Gastrocnemius medialis (tissue), 4 donors: Measurements from ENCODE around the gene ERC1. TPM values are rescaled to one million over a fixed set of nuclear protein-coding genes. Genes with fewer than 3 reads are reported as not detected.

Experiments
- ATAC-seq, 2 donors: fragments of 150-250 bp; one replicate each; pipeline ENCODE4 v1.9.1; 2016
- DNase-seq, 2 donors: peaks; one replicate each; pipeline ENCODE4 v3.0.0-alpha.2; 2019
- H3K27ac ChIP-seq, 4 donors: fragments of 200-600 bp; sonication (generic); 1 replicate in 1 of 4; 2 replicates in 3 of 4; pipeline ENCODE4 v1.5.1; 2016 to 2018; ENCODE audit warnings: mild to moderate bottlenecking in 2 of 4, moderate library complexity in 1 of 4
- H3K27me3 ChIP-seq, 3 donors: fragments of 200-600 bp; sonication (generic) in 2 of 3; 1 replicate in 1 of 3; 2 replicates in 2 of 3; pipeline versions ENCODE4 v1.5.1 to v1.6.0; 2016 to 2019; ENCODE audit warnings: mild to moderate bottlenecking in 1 of 3, moderate library complexity in 1 of 3
- H3K36me3 ChIP-seq, 2 donors: fragments of 200-600 bp; sonication (generic) in 1 of 2; one replicate each; pipeline ENCODE4 v1.5.1; 2017 to 2018
- H3K4me1 ChIP-seq, 2 donors: fragments of 200-600 bp; sonication (generic) in 1 of 2; one replicate each; pipeline ENCODE4 v1.5.1; 2016 to 2017; ENCODE audit warnings: mild to moderate bottlenecking in 2 of 2
- H3K4me3 ChIP-seq, 4 donors: fragments of 200-600 bp; sonication (generic) in 3 of 4; 1 replicate in 1 of 4; 2 replicates in 3 of 4; pipeline ENCODE4 v1.5.1; 2016 to 2019; ENCODE audit warnings: mild to moderate bottlenecking in 2 of 4
- H3K9me3 ChIP-seq, 3 donors: fragments of 200-600 bp; sonication (generic) in 2 of 3; 1 replicate in 1 of 3; 2 replicates in 2 of 3; pipeline ENCODE4 v1.5.1; 2016 to 2019
- POLR2A ChIP-seq, 2 donors: fragments of 450-650 bp; IDR thresholded peaks; one replicate each; pipeline ENCODE4 v1.6.1; 2017; ENCODE audit warnings: antibody characterized with exemption in 2 of 2, mild to moderate bottlenecking in 2 of 2, moderate library complexity in 2 of 2
- in situ Hi-C, 4 donors: fragments of 200-750 bp; cut with MboI; loops; one replicate each; pipeline versions ENCODE4 v1.15.0 to v1.8.0; 2017; ENCODE audit warnings: low sequenced_read_pairs in 4 of 4
- intact Hi-C: fragments of 100-400 bp; cut with DNase I; formaldehyde crosslinking; loops from one replicate; pipeline ENCODE4 v1.15.1; 2023; ENCODE audit warnings: low total_unique reads
- total RNA-seq, 4 donors: library from RNA; depleted of rRNA; stranded (reverse); fragments of >200 nt; gene quantifications; one replicate each; pipeline versions ENCODE4 v1.1.0 to v1.2.3, GENCODE V29; 2016
- TF ChIP-seq, protein P1 (sequence below), 5 experiments: fragments of 450-650 bp in 3 of 5; fragments of 200-600 bp in 2 of 5; sonication (generic) in 2 of 5; IDR thresholded peaks in 4 of 5; conservative IDR thresholded peaks in 1 of 5; 1 replicate in 4 of 5; 2 replicates in 1 of 5; pipeline ENCODE4 v1.5.1; 2016 to 2019; ENCODE audit warnings: antibody characterized with exemption in 5 of 5, mild to moderate bottlenecking in 3 of 5, moderate library complexity in 3 of 5

The ERC1 gene
- total RNA-seq, 4 donors from 2014 or later = 20.3 to 39.1 (median 23.5) TPM

DNA sequence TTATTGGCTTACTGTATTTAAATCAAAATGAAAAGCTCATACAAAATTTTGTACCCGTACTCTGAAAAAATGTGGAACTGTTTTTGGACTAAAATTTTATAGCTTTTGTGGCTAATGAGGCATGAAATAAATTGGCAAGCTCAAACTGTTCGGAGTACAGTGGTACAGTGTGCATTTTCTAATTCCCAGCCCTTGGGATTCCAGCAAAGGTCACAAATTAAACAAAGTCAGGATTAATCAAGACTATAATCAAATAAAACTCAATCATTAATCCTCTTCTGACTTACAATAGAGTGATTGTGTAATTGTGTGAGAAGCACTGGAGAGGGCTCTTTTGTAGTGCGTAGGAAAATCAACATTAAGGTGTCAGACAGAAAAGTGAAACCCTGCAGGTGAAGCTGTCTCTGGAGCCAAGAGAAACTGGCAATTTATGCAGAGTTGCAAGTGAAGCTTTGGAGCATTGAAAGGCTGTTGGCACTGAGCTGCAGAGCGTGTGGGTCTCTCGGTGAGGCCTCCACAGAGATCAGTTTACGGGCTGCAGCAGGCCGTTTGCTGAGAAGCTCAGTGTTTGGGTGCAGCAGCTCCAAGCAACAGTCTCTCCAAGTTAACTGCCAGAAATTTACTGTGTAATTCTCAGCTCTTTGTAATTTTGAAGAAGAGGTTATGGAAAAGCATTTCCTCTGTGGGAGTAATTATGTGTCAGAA, 327.5 kb downstream of the ERC1 start:
- DNase-seq (no peak), ATAC-seq (no peak)
- Histone ChIP-seq H3K27ac (no peak overlapping the region), H3K4me3 (no peak overlapping the region), H3K36me3 (no peaks in the 10 kb centered on the region), H3K27me3 (no peaks in the 10 kb centered on the region), H3K4me1 (peaks cover 5 to 11% of the 10 kb centered on the region in 2 donors), H3K9me3 (peaks cover 0 to 7% (median 0%) of the 10 kb centered on the region in 3 donors)
- in situ Hi-C loops (no loop called here), intact Hi-C loops (no loop called here)
- no peak for TF ChIP-seq POLR2A (IDR thresholded peaks at IDR 0.05)

DNA sequence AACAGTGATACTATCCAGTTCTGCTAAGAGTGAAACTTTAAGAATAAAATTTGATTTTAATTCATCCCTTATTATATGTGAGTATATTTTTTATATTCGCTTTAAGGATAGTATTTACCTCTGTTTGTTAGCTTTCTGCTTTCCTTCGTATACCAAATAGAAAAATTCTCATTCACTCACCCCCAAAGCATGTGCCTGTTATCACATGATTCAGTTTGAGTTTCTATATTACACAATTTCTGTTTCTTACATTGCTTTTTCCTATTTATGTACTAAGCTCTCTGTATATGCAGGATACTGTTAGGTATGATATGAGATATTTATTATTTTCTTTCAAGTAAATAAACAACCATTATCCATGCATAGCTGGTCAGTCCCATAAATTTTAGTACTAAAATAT, 328.2 kb downstream of the ERC1 start:
- ATAC-seq = no peak

DNA sequence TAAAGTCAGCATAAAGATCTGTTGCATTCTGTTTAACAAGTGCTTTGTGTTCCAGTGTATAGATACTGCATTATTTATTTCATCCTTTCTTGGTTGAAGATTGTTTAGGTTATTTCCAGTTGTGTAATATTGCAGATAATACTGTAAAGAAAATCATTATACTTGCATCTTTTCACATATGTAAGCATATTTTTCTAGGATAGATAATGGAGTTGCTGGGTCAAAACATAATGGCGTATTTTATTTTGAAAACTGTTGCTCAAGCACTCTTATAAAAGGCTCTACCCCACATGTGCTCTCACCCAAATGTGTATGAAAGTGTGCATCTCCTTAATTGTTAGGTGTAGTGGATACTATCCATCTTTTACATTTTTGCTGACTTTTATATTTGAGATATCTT, 329.0 kb downstream of the ERC1 start:
- no peak overlapping the region for H3K4me3 ChIP-seq
- in situ Hi-C loops = no loop called here
- no peaks in the 10 kb centered on the region for H3K27me3 ChIP-seq
- H3K36me3 ChIP-seq = no peaks in the 10 kb centered on the region
- no peaks in the 10 kb centered on the region for H3K9me3 ChIP-seq
- no peak for ATAC-seq
- H3K4me1 ChIP-seq = peaks cover 5 to 11% of the 10 kb centered on the region in 2 donors
- no peak overlapping the region for H3K27ac ChIP-seq
- DNase-seq = no peak
- intact Hi-C loops = no loop called here
- TF ChIP-seq POLR2A (IDR thresholded peaks at IDR 0.05) = no peak
- TF ChIP-seq, protein P1, sequence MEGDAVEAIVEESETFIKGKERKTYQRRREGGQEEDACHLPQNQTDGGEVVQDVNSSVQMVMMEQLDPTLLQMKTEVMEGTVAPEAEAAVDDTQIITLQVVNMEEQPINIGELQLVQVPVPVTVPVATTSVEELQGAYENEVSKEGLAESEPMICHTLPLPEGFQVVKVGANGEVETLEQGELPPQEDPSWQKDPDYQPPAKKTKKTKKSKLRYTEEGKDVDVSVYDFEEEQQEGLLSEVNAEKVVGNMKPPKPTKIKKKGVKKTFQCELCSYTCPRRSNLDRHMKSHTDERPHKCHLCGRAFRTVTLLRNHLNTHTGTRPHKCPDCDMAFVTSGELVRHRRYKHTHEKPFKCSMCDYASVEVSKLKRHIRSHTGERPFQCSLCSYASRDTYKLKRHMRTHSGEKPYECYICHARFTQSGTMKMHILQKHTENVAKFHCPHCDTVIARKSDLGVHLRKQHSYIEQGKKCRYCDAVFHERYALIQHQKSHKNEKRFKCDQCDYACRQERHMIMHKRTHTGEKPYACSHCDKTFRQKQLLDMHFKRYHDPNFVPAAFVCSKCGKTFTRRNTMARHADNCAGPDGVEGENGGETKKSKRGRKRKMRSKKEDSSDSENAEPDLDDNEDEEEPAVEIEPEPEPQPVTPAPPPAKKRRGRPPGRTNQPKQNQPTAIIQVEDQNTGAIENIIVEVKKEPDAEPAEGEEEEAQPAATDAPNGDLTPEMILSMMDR (IDR thresholded peaks at IDR 0.05 in 4 of 5, conservative IDR thresholded peaks at IDR 0.05 in 1 of 5) = no peak

More for the DNA sequence above, 328.2 kb downstream of the ERC1 start:
- DNase-seq = no peak
- no peak for TF ChIP-seq POLR2A (IDR thresholded peaks at IDR 0.05)
- TF ChIP-seq, protein P1 (IDR thresholded peaks at IDR 0.05 in 4 of 5, conservative IDR thresholded peaks at IDR 0.05 in 1 of 5) = no peak
- intact Hi-C loops (no loop called here), in situ Hi-C loops (no loop called here)
- H3K27ac ChIP-seq = no peak overlapping the region
- peaks cover 5 to 11% of the 10 kb centered on the region in 2 donors for H3K4me1 ChIP-seq
- peaks cover 0 to 2% (median 0%) of the 10 kb centered on the region in 3 donors for H3K9me3 ChIP-seq
- no peaks in the 10 kb centered on the region for H3K27me3 ChIP-seq
- H3K36me3 ChIP-seq = no peaks in the 10 kb centered on the region
- H3K4me3 ChIP-seq = no peak overlapping the region

DNA sequence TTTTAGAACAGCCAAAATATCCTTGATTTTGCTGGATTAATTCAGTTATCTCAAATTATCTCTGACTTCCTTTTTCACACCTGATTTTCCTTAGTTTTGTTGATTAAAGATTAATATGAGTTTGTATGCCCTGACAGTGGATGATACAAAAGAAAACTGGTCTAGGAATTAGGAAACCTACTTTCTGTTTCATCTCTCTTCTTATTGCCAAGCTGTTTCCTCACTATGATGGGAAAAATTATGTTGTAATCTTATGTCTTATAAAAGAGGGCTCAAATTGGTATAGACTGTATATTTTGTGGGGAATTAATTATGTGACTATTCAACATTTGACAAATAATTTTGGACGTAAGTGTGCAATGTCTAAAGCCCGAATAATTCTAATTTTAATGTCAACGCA, 331.8 kb downstream of the ERC1 start:
- in situ Hi-C loops (no loop called here), intact Hi-C loops (no loop called here)
- Histone ChIP-seq H3K4me3 (no peak overlapping the region), H3K36me3 (no peaks in the 10 kb centered on the region), H3K4me1 (peaks cover 5 to 11% of the 10 kb centered on the region in 2 donors), H3K27ac (no peak overlapping the region), H3K9me3 (no peaks in the 10 kb centered on the region), H3K27me3 (no peaks in the 10 kb centered on the region)
- ATAC-seq (no peak), DNase-seq (no peak)
- TF ChIP-seq POLR2A (IDR thresholded peaks at IDR 0.05) = no peak
- TF ChIP-seq, protein P1 (IDR thresholded peaks at IDR 0.05 in 4 of 5, conservative IDR thresholded peaks at IDR 0.05 in 1 of 5) = no peak

DNA sequence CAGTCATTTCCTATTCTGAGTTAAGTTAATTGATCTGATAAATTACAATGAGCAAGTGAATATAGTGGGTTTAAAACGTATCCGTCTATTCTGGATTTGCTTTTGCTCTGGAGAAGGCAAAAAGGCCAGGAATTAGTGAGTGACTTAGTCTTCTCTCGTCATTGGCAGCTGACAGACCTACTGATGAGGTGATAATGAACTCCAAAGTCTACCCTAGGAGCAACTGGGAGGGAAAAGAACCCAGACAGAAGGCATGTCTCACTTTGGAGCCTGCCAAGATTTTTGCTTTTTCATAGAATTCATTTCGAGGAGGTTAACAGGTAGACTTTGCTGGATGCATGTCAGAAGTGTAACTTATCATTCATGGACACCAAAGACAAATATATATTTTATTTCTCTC, 333.1 kb downstream of the ERC1 start:
- in situ Hi-C loops = no loop called here
- H3K27me3 ChIP-seq = no peaks in the 10 kb centered on the region
- ATAC-seq = no peak

More for the DNA sequence above, 333.1 kb downstream of the ERC1 start:
- H3K4me3 ChIP-seq = no peak overlapping the region
- H3K36me3 ChIP-seq = no peaks in the 10 kb centered on the region
- H3K4me1 ChIP-seq = no peaks in the 10 kb centered on the region
- TF ChIP-seq, protein P1 (IDR thresholded peaks at IDR 0.05 in 4 of 5, conservative IDR thresholded peaks at IDR 0.05 in 1 of 5) = no peak
- no peak for TF ChIP-seq POLR2A (IDR thresholded peaks at IDR 0.05)
- no peaks in the 10 kb centered on the region for H3K9me3 ChIP-seq
- intact Hi-C loops = no loop called here
- DNase-seq = no peak
- no peak overlapping the region for H3K27ac ChIP-seq
